Thoracic aorta (tissue), 2 donors: ENCODE data around the gene MXRA8. TPM values are rescaled to one million over a fixed set of nuclear protein-coding genes. Genes with fewer than 3 reads are reported as not detected.

Source experiments
- ATAC-seq: fragments of 150-250 bp; one replicate; pipeline ENCODE4 v1.8.0; 2017; ENCODE audit warnings: low read depth; ENCODE audit not compliant: insufficient number of reproducible peaks, low FRiP score
- DNase-seq: peaks from one replicate; pipeline ENCODE4 v3.0.0-alpha.2; 2020; ENCODE audit warnings: low spot score
- H3K27ac ChIP-seq, 2 donors: fragments of 200-600 bp; sonication (generic); 1 replicate in 1 of 2; 2 replicates in 1 of 2; pipeline ENCODE4 v1.5.1; 2016; ENCODE audit warnings: mild to moderate bottlenecking in 2 of 2, moderate library complexity in 2 of 2
- H3K27me3 ChIP-seq: fragments of 200-600 bp; sonication (generic); replicated peaks from 2 replicates; pipeline ENCODE4 v1.6.0; 2016; ENCODE audit warnings: mild to moderate bottlenecking; ENCODE audit not compliant: insufficient read depth
- H3K36me3 ChIP-seq: fragments of 200-600 bp; sonication (generic); one replicate; pipeline ENCODE4 v1.5.1; 2016
- H3K4me1 ChIP-seq, 2 donors: fragments of 200-600 bp; sonication (generic); 1 replicate in 1 of 2; 2 replicates in 1 of 2; pipeline versions ENCODE4 v1.5.1 to v1.6.0; 2016; ENCODE audit warnings: low read depth in 2 of 2, mild to moderate bottlenecking in 1 of 2; ENCODE audit not compliant: control insufficient read depth in 1 of 2
- H3K4me3 ChIP-seq: fragments of 200-600 bp; sonication (generic); 2 replicates; pipeline ENCODE4 v1.5.1; 2016; ENCODE audit warnings: mild to moderate bottlenecking
- H3K9me3 ChIP-seq: fragments of 200-600 bp; sonication (generic); 2 replicates; pipeline ENCODE4 v1.5.1; 2016
- CTCF ChIP-seq: fragments of 200-600 bp; sonication (generic); IDR thresholded peaks from one replicate; pipeline ENCODE4 v1.5.1; 2019; ENCODE audit warnings: antibody characterized with exemption
- total RNA-seq, 2 donors: library from RNA; depleted of rRNA; stranded (reverse); fragments of >200 nt; gene quantifications; one replicate each; pipeline versions ENCODE4 v1.1.0 to v1.2.3, GENCODE V29; 2016

MXRA8 gene
- total RNA-seq, 2 donors from 2014 or later, result 239 to 326 TPM

- no peak for ATAC-seq
- Histone ChIP-seq H3K27me3 (no peaks in the 10 kb centered on the region), H3K36me3 (peaks cover 12% of the 10 kb centered on the region), H3K4me3 (peak overlapping the region; percentile 99), H3K9me3 (no peaks in the 10 kb centered on the region), H3K27ac (peak overlapping the region; percentile 76 to 78), H3K4me1 (peaks cover 27 to 42% of the 10 kb centered on the region in 2 donors)
- TF ChIP-seq CTCF, result no peak
- DNase-seq, result no peak
Measured at GRCh38 chr1:1324084-1324523, 34.3 kb downstream of the MXRA8 start.

- Histone ChIP-seq H3K4me1 (peaks cover 32 to 54% of the 10 kb centered on the region in 2 donors), H3K27ac (no peak overlapping the region), H3K9me3 (no peaks in the 10 kb centered on the region), H3K27me3 (no peaks in the 10 kb centered on the region), H3K4me3 (no peak overlapping the region), H3K36me3 (peaks cover 9% of the 10 kb centered on the region)
- no peak for TF ChIP-seq CTCF
- DNase-seq (no peak), ATAC-seq (no peak)
Measured at GRCh38 chr1:1322952-1323351, 35.4 kb downstream of the MXRA8 start.

GRCh38 chr1:1322418-1322817, 35.9 kb downstream of the MXRA8 start:
- no peak overlapping the region for H3K4me3 ChIP-seq
- no peak overlapping the region for H3K27ac ChIP-seq
- no peak for TF ChIP-seq CTCF
- H3K27me3 ChIP-seq, result no peaks in the 10 kb centered on the region
- peaks cover 4% of the 10 kb centered on the region for H3K36me3 ChIP-seq
- ATAC-seq (no peak), DNase-seq (no peak)
- H3K4me1 ChIP-seq, result peaks cover 37 to 59% of the 10 kb centered on the region in 2 donors
- no peaks in the 10 kb centered on the region for H3K9me3 ChIP-seq

- no peak for ATAC-seq
- H3K9me3 ChIP-seq, result no peaks in the 10 kb centered on the region
- H3K27ac ChIP-seq, result no peak overlapping the region
- H3K4me3 ChIP-seq, result no peak overlapping the region
- no peak for TF ChIP-seq CTCF
- H3K36me3 ChIP-seq, result peaks cover 4% of the 10 kb centered on the region
- H3K27me3 ChIP-seq, result no peaks in the 10 kb centered on the region
- H3K4me1 ChIP-seq, result peaks cover 37 to 61% of the 10 kb centered on the region in 2 donors
- no peak for DNase-seq
Measured at GRCh38 chr1:1321477-1321876, 36.9 kb downstream of the MXRA8 start.

- H3K4me3 ChIP-seq, result no peak overlapping the region
- TF ChIP-seq CTCF, result no peak
- H3K9me3 ChIP-seq, result no peaks in the 10 kb centered on the region
- DNase-seq, result no peak
- no peaks in the 10 kb centered on the region for H3K27me3 ChIP-seq
- H3K4me1 ChIP-seq, result peaks cover 35 to 55% of the 10 kb centered on the region in 2 donors
- H3K27ac ChIP-seq, result no peak overlapping the region
- ATAC-seq, result no peak
- peaks cover 4% of the 10 kb centered on the region for H3K36me3 ChIP-seq
Measured at GRCh38 chr1:1320666-1321448, 37.5 kb downstream of the MXRA8 start.
